B cell (primary cell): ENCODE measurements around the gene WDFY4.

Experiments
- EZH2 ChIP-seq: IDR thresholded peaks from 2 replicates; pipeline ENCODE4 v1.6.1; 2012; ENCODE audit warnings: borderline replicate concordance, low read depth, mild to moderate bottlenecking, moderate library complexity, low read length; ENCODE audit not compliant: insufficient read depth, poor library complexity, severe bottlenecking
- TF ChIP-seq, protein P1 (sequence below): fragments of 200-600 bp; IDR thresholded peaks from one replicate; pipeline ENCODE4 v1.8.0; 2022; ENCODE audit warnings: antibody characterized with exemption, mild to moderate bottlenecking

DNA sequence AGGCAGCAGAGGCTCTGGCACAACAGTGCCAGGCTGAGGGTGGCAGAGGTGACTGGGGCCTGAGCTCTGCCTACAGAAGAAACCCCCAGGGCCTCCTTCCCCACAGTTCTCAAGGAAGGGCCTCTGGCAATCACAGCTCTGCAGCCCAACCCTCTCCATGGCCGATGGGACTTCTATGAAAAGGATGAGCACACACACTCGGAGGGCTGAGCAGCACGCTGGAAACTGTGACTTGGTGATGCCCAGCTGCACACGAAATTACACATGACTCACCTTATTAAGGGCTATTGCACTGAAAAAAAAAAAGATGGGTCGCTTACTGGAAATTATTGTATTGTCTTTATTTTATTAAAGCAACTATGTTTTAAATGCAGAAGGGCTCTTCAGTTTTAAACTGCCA is 297.9 kb downstream of the WDFY4 start:
- TF ChIP-seq EZH2: no peak
- TF ChIP-seq, protein P1, sequence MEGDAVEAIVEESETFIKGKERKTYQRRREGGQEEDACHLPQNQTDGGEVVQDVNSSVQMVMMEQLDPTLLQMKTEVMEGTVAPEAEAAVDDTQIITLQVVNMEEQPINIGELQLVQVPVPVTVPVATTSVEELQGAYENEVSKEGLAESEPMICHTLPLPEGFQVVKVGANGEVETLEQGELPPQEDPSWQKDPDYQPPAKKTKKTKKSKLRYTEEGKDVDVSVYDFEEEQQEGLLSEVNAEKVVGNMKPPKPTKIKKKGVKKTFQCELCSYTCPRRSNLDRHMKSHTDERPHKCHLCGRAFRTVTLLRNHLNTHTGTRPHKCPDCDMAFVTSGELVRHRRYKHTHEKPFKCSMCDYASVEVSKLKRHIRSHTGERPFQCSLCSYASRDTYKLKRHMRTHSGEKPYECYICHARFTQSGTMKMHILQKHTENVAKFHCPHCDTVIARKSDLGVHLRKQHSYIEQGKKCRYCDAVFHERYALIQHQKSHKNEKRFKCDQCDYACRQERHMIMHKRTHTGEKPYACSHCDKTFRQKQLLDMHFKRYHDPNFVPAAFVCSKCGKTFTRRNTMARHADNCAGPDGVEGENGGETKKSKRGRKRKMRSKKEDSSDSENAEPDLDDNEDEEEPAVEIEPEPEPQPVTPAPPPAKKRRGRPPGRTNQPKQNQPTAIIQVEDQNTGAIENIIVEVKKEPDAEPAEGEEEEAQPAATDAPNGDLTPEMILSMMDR: no peak
